Measurements from ENCODE around the gene CIAO1.
"Not testable (repeated sequence)": the region's sequence is repeated elsewhere in the genome, so short reads cannot be mapped to it uniquely, and the experiment has no call there.

Gene CIAO1

GRCh38 chr2:96265840-96266679 is at the start of gene CIAO1, which contains the start of gene TMEM127:
Gene CIAO1 (plus strand): TSS chr2:96266225. CDS start chr2:96266351, 126 bp downstream.
Gene TMEM127 (minus strand): TSS chr2:96265997. CDS start chr2:96265381, 616 bp downstream.
- peak; percentile 97 for DNase-seq

- no peak for DNase-seq
These were observed 47.4 kb upstream of the CIAO1 start for GRCh38 chr2:96218508-96219131.

GRCh38 chr2:96219959-96220358 is 46.1 kb upstream of the CIAO1 start:
- DNase-seq = not testable (repeated sequence)

GRCh38 chr2:96221106-96221505 is 44.9 kb upstream of the CIAO1 start:
- not testable (repeated sequence) for DNase-seq

GRCh38 chr2:96225016-96225533 is 41.0 kb upstream of the CIAO1 start:
- no peak for DNase-seq

GRCh38 chr2:96231316-96231715 is 34.7 kb upstream of the CIAO1 start:
- DNase-seq = no peak

- DNase-seq = no peak
These were observed 32.6 kb upstream of the CIAO1 start for GRCh38 chr2:96233436-96233835.

- no peak for DNase-seq
These were observed 32.1 kb upstream of the CIAO1 start for GRCh38 chr2:96233880-96234316.

- no peak for DNase-seq
These were observed 29.1 kb upstream of the CIAO1 start for GRCh38 chr2:96236882-96237281.

- no peak for DNase-seq
These were observed 27.8 kb upstream of the CIAO1 start for GRCh38 chr2:96238266-96238665.

- no peak for DNase-seq
These were observed 26.9 kb upstream of the CIAO1 start for GRCh38 chr2:96239091-96239490.

- DNase-seq = no peak
These were observed 26.2 kb upstream of the CIAO1 start for GRCh38 chr2:96239745-96240264.

GRCh38 chr2:96240341-96241038 is 25.5 kb upstream of the CIAO1 start:
- DNase-seq = no peak

- DNase-seq = no peak
These were observed 24.8 kb upstream of the CIAO1 start for GRCh38 chr2:96241227-96241626.

- peak; percentile 65 for DNase-seq
These were observed 24.0 kb upstream of the CIAO1 start for GRCh38 chr2:96241900-96242611.

GRCh38 chr2:96243843-96244242 is 22.2 kb upstream of the CIAO1 start:
- no peak for DNase-seq

GRCh38 chr2:96245609-96246390 is 20.2 kb upstream of the CIAO1 start:
- peak; percentile 22 for DNase-seq

GRCh38 chr2:96247009-96247408 is 19.0 kb upstream of the CIAO1 start:
- DNase-seq = no peak

GRCh38 chr2:96247896-96248295 is 18.1 kb upstream of the CIAO1 start:
- DNase-seq = no peak

- no peak for DNase-seq
These were observed 17.4 kb upstream of the CIAO1 start for GRCh38 chr2:96248624-96249023.

- no peak for DNase-seq
These were observed 16.4 kb upstream of the CIAO1 start for GRCh38 chr2:96249654-96250053.

- DNase-seq = no peak
These were observed 15.8 kb upstream of the CIAO1 start for GRCh38 chr2:96250188-96250587.

Data from CD4-positive, alpha-beta T cell treated with Interleukin-4 for 4 hours (primary cell).